ENCODE results near the gene SORCS1. TPM values are rescaled to one million over a fixed set of nuclear protein-coding genes. Genes with fewer than 3 reads are reported as not detected.
A peak's percentile ranks its signal among the peaks of the same experiment; 100 is the strongest.

Gene SORCS1
- total and polyA plus RNA-seq, 2 experiments from 2014 or later: 1.1 to 4.6 TPM

GRCh38 chr10:106592396-106592795 lies 572.1 kb downstream of the SORCS1 start:
- TF ChIP-seq EZH2phosphoT487 (IDR thresholded peaks at IDR 0.05; ENCODE audit: low read depth, severe bottlenecking, unreplicated experiment): no peak
- no peak for TF ChIP-seq EZH2 (IDR thresholded peaks at IDR 0.05; ENCODE audit: borderline replicate concordance)
- no peak for TF ChIP-seq CTCF (IDR thresholded peaks at IDR 0.05; ENCODE audit: poor library complexity)
- Histone ChIP-seq H4K20me1 (ENCODE audit: insufficient read depth, poor library complexity, severe bottlenecking) (no peaks in the 10 kb centered on the region), H3K27me3 (no peaks in the 10 kb centered on the region), H3K4me1 (ENCODE audit: insufficient read depth) (no peaks in the 10 kb centered on the region), H2AFZ (no peak overlapping the region), H3K4me3 (no peak overlapping the region), H3K9me3 (ENCODE audit: low read depth) (no peaks in the 10 kb centered on the region), H3K79me2 (no peaks in the 10 kb centered on the region), H3K4me2 (no peak overlapping the region), H3K9me2 (replicated peaks; ENCODE audit: insufficient read depth) (no peaks in the 10 kb centered on the region), H3K36me3 (replicated peaks; ENCODE audit: insufficient read depth, low read depth) (no peaks in the 10 kb centered on the region), H3K27ac (no peak overlapping the region)
- no peak for DNase-seq (ENCODE audit: low spot score)

GRCh38 chr10:106582291-106582690 lies 582.2 kb downstream of the SORCS1 start:
- Histone ChIP-seq H2AFZ (no peak overlapping the region), H3K79me2 (no peaks in the 10 kb centered on the region), H3K27me3 (no peaks in the 10 kb centered on the region), H3K4me3 (no peak overlapping the region), H3K9me2 (replicated peaks; ENCODE audit: insufficient read depth) (no peaks in the 10 kb centered on the region), H3K4me2 (no peak overlapping the region), H3K36me3 (replicated peaks; ENCODE audit: insufficient read depth, low read depth) (no peaks in the 10 kb centered on the region), H3K27ac (no peak overlapping the region), H3K9me3 (ENCODE audit: low read depth) (no peaks in the 10 kb centered on the region), H4K20me1 (ENCODE audit: insufficient read depth, poor library complexity, severe bottlenecking) (no peaks in the 10 kb centered on the region), H3K4me1 (ENCODE audit: insufficient read depth) (no peaks in the 10 kb centered on the region)
- no peak for DNase-seq (ENCODE audit: low spot score)
- TF ChIP-seq EZH2phosphoT487 (IDR thresholded peaks at IDR 0.05; ENCODE audit: low read depth, severe bottlenecking, unreplicated experiment) (no peak), CTCF (IDR thresholded peaks at IDR 0.05; ENCODE audit: poor library complexity) (no peak)
- 52% methylated on average over 2 of the region's 2 CpGs for WGBS (ENCODE audit: low lambda C conversion rate, missing lambda C conversion rate)

- no peak for DNase-seq (ENCODE audit: low spot score)
- no peaks in the 10 kb centered on the region for H3K27me3 ChIP-seq
- peaks cover 3% of the 10 kb centered on the region for H3K4me1 ChIP-seq (ENCODE audit: insufficient read depth)
- H3K36me3 ChIP-seq (replicated peaks; ENCODE audit: insufficient read depth, low read depth): no peaks in the 10 kb centered on the region
- WGBS (ENCODE audit: low lambda C conversion rate, missing lambda C conversion rate): 31% methylated on average over 2 of the region's 2 CpGs
- no peaks in the 10 kb centered on the region for H3K79me2 ChIP-seq
- no peaks in the 10 kb centered on the region for H3K9me3 ChIP-seq (ENCODE audit: low read depth)
- H3K9me2 ChIP-seq (replicated peaks; ENCODE audit: insufficient read depth): no peaks in the 10 kb centered on the region
- H4K20me1 ChIP-seq (ENCODE audit: insufficient read depth, poor library complexity, severe bottlenecking): no peaks in the 10 kb centered on the region
- TF ChIP-seq EZH2phosphoT487 (IDR thresholded peaks at IDR 0.05; ENCODE audit: low read depth, severe bottlenecking, unreplicated experiment) (no peak), CTCF (IDR thresholded peaks at IDR 0.05; ENCODE audit: poor library complexity) (no peak), EZH2 (IDR thresholded peaks at IDR 0.05; ENCODE audit: borderline replicate concordance) (no peak)
- H3K4me2 ChIP-seq: peak overlapping the region; percentile 60
- H3K4me3 ChIP-seq: no peak overlapping the region
- no peak overlapping the region for H2AFZ ChIP-seq
- no peak overlapping the region for H3K27ac ChIP-seq
These were observed 586.8 kb downstream of the SORCS1 start for GRCh38 chr10:106577756-106578155.

- peak; percentile 59 for DNase-seq (ENCODE audit: low spot score)
- Histone ChIP-seq H3K27me3 (no peaks in the 10 kb centered on the region), H3K4me2 (peak overlapping the region; percentile 60), H3K9me2 (replicated peaks; ENCODE audit: insufficient read depth) (no peaks in the 10 kb centered on the region), H3K9me3 (ENCODE audit: low read depth) (no peaks in the 10 kb centered on the region), H4K20me1 (ENCODE audit: insufficient read depth, poor library complexity, severe bottlenecking) (no peaks in the 10 kb centered on the region), H3K27ac (peak overlapping the region; percentile 48), H3K4me1 (ENCODE audit: insufficient read depth) (peaks cover 3% of the 10 kb centered on the region), H2AFZ (peak overlapping the region; percentile 13), H3K79me2 (no peaks in the 10 kb centered on the region), H3K4me3 (no peak overlapping the region), H3K36me3 (replicated peaks; ENCODE audit: insufficient read depth, low read depth) (no peaks in the 10 kb centered on the region)
- TF ChIP-seq EZH2 (IDR thresholded peaks at IDR 0.05; ENCODE audit: borderline replicate concordance) (no peak), CTCF (IDR thresholded peaks at IDR 0.05; ENCODE audit: poor library complexity) (no peak), EZH2phosphoT487 (IDR thresholded peaks at IDR 0.05; ENCODE audit: low read depth, severe bottlenecking, unreplicated experiment) (no peak)
- 36% methylated on average over 9 of the region's 9 CpGs for WGBS (ENCODE audit: low lambda C conversion rate, missing lambda C conversion rate)
These were observed 587.2 kb downstream of the SORCS1 start for GRCh38 chr10:106577266-106577665.
